GM18511 (cell line): ENCODE measurements around the gene PROC.

Experiments
- ATAC-seq: cut with Tn5 transposase; IDR thresholded peaks from one replicate; pipeline ENCODE4 v1.9.1; 2021; ENCODE audit warnings: mild to moderate bottlenecking, moderate library complexity; ENCODE audit not compliant: unreplicated experiment

Gene PROC

DNA sequence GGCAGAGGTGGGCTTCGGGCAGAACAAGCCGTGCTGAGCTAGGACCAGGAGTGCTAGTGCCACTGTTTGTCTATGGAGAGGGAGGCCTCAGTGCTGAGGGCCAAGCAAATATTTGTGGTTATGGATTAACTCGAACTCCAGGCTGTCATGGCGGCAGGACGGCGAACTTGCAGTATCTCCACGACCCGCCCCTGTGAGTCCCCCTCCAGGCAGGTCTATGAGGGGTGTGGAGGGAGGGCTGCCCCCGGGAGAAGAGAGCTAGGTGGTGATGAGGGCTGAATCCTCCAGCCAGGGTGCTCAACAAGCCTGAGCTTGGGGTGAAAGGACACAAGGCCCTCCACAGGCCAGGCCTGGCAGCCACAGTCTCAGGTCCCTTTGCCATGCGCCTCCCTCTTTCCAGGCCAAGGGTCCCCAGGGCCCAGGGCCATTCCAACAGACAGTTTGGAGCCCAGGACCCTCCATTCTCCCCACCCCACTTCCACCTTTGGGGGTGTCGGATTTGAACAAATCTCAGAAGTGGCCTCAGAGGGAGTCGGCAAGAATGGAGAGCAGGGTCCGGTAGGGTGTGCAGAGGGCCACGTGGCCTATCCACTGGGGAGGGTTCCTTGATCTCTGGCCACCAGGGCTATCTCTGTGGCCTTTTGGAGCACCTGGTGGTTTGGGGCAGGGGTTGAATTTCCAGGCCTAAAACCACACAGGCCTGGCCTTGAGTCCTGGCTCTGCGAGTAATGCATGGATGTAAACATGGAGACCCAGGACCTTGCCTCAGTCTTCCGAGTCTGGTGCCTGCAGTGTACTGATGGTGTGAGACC, at the start of gene PROC:
TSS of gene PROC (plus strand) at position 128 of the 812 bp plus-strand sequence. CDS start 1,516 bp downstream, outside the sequence.
- ATAC-seq: no peak

DNA sequence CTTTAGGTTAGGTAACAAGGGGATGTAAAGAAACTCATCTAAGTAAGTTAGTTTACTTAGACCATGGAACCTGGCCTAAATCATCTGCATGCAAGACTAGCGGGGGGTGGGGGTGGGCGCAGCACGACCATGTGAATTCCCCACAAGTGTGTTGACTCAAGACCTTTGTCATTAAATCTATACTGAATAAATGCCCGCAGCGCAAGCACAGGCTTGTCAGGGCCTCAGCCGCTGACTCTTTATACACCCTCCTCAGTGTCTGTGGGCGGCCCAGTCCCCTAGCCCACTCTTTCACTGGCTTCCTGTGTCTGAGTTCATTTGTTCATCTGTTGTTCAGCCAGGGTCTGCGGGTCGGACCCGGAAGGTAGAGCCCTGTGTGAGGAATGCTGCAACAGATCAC, 48.2 kb upstream of the PROC start:
- no peak for ATAC-seq

DNA sequence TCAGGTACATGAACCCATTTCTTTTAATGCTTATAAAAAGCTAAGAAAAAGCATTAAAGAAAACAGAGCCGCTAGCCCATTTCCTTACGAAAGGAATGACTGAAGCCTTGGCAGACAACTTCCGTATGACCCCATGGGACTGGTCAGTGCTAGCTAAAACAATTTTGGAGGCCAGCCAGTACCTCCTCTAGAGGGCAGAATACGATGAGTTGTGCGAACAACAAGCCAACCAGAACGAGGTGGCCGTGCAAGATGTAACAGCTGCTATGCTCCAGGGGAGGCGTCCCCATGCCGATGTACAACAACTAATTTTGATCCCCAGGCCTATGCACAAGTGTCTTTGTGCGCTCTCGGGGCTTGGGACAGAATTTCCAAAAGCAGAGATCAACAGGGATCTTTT, 47.2 kb upstream of the PROC start:
- ATAC-seq: no peak

DNA sequence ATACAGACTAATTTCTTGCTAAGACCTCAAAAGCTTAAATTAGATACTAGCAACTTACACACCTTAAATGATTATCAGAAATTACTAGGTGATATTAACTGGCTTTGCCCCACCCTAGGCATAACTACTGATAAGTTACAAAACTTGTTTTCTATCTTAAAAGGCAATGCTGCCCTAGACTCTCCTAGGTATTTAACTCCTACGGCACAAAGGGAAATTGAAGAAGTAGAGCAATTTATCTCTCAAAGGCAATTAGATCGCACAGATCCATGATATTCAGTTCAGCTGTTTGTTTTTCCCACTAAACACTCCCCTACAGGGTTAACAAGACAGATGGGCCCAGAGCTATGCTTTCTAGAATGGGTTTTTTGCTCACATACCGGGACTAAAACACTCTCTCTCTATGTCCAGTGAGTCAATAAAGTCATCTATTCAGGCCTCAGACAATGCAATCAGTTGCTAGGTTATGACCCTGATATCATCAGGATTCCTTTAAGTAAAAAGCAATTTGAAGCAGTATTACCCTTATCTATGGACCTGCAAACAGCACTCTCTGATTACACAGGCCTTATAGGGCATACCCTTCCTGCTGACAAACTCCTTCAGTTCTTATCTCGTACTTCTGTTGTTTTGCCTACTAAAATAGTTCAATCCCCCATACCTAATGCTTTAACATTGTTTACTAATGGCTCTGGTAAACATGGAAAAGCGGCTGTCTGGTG, 44.7 kb upstream of the PROC start:
- ATAC-seq: no peak

DNA sequence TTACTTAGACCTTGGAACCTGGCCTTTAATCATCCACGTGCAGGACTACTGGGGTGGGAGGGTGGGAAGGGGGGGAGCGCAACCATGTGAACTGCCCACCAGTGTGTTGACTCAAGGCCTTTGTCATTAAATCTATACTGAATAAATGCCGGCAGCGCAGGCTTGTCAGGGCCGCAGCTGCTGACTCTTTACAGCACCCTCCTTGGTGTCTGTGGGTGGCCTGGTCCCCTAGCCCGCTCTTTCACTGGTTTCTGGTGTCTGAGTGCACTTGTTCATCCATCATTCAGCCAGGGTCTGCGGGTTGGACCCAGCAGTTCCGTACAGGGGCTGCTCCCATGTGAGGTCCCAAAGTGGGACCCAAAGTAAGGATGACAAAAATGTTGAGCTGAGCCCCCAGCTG, 42.0 kb upstream of the PROC start:
- ATAC-seq: no peak

DNA sequence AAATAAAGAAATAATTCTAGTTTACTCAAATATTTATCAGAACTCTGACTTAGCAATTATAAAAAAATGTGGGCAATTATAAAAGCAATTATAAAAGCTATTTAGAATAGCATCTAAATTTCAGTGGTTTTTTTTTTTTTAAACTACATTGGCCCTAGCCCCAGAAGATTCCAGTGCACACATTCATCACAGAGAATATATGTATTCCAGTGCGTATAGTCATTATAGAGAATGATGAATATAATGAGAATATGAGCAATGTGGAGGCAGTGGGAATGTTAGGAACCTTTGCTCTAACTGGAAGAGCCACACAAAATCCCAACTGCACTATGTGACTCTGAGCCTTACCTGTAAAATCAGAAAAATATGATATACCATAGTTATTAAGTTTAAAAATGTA, 41.0 kb upstream of the PROC start:
- no peak for ATAC-seq

DNA sequence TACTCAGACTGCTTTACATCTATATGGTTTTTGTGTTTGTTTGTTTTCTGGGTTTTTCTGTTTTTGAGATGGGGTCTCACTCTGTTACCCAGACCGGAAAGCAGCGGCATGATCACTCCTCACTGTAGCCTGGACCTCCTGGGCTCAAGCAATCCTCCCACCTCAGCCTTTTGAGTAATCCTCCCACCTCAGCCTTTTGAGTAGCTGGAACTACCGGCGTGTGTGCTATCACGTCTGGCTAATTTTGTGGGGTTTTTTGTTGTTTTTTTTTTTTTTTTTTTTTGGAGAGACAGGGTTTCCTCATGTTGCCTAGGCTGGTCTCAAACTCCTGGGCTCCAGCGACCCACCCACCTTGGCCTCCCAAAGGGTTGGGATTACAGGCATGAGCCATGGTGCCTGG, 39.5 kb upstream of the PROC start:
- no peak for ATAC-seq

DNA sequence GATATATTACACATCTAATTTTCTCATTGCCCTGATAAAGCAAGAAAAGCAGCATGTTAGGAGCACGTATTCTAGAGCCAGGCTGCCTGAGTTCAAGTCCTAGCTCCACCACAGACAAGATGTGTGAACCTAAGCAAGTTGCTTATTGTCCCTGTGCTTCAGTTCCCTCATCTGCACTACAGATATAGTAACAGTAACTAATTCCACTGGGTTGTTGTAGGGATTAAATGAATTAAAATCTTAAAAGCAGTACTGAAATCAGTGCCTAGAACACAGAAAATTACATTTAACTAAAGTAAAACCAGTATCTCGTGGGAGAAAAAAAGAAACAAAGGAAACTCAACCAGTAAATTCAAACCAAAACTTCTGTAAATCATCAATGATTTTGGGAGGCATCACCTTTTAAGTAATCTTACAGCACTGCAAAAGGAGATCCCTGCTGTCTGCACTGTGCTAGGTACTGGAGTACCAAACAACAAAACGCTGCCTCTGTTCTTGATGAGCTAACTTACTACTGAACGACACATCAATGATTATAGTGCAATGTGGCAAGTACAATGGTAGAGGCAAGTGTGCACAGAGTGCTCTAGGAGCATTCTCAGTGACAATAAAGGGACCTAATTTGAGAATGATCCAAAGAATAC, 38.4 kb upstream of the PROC start:
- no peak for ATAC-seq

DNA sequence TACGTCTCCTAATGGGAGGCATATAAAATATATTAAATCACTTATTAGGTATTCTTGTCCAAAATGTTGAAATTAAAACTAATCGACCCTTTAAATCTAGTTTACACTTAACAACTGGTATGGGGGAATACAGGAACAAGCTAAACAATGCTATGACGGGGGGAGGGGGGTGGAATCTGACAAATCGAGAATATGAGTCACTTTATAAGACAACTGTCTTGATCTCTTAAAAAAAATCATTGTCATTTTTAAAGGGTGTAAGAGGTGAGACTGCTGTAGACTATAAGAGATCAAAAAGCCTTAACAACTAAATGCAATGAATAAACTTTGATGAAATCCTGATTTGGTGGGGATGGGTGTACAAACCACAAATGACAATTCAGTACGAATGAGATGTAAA, 36.5 kb upstream of the PROC start:
- no peak for ATAC-seq

DNA sequence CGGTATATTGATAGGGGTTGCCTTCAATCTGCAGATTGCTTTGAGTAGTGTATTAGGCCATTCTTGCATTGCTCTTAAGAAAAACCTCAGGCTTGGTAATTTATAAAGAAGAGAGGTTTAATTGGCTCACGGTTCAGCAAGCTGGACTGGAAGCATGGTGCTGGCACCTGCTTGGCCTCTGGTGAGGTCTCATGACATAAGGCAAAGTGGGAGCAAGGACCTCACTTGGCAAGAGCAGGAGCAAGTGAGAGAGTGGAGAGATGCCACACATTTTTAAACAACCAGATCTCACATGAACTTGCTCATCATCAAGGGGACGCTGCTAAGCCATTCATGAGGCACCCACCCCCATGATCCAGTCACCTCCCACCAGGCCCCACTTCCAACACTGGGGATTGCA, 35.4 kb upstream of the PROC start:
- ATAC-seq: no peak

DNA sequence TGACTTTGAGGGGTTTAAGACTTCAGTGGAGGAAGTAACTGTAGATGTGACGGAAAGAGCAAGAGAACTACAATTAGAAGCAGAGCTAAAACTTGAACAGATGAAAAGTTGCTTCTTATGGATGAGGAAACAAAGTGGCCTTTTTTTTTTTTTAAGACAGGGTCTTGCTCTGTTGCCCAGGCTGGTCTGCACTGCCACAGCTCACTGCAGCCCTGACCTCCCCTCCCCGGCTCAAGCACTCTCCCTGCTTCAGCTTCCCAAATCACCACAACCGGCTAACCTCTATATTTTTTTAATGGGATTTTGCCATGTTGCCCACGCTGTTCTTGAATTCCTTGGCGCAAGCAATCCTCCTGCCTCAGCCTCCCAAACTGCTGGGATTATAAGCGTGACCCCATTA, 33.7 kb upstream of the PROC start:
- no peak for ATAC-seq

DNA sequence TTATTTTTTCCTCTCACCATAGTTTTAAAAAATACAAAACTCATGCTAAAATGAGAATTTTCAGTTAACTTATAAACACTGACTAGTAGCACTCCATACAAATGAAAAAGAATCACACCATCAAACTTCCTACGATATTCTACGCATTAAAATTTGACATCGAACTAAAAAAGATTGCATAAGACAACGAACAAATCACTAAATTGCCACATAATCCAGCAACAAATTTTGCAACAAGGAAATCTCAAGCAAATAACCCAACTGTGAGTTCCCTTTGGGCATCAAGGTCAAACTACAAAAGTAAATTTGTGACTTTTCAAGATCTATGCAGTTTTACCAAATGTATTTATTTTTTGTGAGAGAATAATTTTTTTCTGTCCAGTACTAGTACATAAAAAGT, 32.0 kb upstream of the PROC start:
- no peak for ATAC-seq

DNA sequence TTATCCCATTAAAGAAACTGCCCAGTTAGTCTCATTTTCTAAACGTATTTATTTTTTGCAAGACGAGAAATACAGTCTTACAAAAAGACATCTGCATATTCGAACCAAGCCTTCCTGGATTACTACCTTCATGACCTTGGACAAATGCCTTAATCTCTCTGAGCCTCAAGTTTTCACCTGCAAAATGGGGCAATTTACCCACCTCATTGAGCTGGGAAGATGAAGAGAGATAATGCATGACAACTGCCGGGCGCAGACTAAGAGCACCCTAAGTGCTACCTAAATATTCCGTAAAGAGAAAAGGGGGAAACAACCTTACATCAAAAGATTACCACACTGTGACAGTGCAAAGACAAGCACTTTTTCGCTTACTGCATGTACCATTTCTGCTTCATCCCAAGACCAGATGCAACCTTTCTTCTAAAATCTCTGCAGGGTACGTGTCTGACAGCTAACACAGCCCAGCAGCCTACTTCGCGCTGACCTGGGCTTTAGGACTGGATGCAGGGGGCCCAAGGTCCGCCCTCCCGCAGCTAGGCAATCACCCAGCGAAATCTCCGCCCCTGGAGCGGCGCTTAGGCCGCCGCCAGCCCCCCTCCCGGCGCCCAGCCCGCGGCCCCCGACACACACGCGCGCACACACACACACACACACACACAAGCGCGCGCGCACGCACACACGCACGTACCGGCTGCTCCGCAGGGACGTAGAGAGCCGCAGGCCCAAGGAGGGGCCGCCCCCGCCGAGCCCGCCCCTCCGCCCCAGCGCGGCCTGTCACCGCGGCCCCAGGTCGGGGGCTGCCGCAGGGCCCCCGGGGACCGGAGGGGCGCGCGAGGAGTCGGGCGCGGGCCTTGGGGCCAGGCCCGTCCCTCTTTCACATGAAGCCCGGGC, 31.2 kb upstream of the PROC start:
- ATAC-seq: peak; percentile 69

DNA sequence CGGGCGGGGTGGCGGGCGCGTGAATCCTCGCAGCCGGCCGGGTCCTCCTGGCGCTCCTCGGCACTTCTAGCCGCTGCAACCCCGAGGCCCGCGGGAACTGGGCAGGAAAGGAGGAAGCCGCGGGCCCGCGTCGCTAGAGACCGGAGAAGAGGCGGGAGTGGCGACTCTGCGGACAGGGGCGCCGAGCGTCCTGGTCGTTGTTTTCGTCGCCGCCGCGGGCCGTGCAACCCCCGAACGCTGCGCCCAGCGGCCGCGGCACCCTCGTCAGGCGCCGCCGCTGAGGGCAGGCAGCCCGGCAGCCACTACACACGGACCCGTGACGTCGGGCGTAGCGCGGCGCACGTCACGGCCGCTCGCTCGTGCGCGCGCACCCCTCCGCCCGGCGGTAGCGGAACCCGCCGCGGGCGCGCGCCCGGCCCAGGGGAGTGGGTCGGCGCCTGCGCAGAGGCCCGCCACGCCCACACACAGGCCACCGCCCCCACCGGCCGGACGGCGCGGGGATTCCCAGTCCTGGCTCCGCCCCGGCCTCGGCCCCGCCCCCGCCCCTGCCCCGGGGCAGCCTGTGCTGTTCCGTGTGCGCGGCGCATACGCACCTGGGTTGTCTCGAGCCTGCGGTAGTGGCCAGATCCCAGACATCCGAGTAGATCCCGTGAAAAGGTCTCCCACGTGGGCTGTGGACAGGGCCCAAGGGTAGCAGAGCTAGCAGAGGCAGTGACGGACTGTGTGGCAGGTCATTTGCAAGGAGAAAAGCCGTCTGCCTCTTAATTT, 30.4 kb upstream of the PROC start, which contains the start of gene MAP3K2:
TSS of gene MAP3K2 (minus strand) at position 321 of the 768 bp plus-strand sequence. CDS start 44,846 bp downstream, outside the sequence.
- peak; percentile 77 for ATAC-seq

DNA sequence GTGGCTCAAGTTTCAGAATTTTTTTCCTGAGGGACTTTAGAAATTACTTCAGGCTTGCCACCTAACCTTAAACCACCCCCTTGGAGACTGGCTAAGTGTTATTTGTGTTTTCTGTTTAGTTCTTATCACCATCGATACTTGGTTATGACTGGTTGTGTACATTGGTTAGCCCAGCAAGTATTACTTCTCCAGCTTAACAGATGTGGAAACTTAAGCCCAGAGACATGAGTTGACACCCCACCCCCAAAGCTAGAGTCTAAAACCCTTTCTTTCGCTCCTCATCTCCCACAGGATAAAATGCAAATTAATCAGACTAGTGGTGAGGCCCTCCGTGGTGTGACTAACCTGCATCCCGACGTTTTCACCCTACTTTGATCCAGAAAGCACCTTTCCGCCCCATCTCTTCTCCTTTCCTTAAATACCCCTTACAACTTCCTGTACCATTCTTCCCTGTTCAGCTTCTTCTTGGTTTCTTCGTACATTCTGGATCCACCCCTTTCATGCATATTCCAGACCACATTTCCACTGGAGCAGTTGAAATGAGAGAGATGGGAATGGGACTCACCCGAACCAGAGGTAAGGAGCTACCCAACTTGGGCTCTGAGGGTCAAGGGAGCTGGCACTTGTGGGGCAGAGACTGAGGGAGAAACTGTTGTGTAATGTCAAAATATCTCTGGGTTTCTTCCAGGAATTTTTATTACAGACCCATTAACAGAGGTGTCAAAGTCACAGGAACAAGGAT, 29.6 kb upstream of the PROC start:
- ATAC-seq: peak; percentile 32

DNA sequence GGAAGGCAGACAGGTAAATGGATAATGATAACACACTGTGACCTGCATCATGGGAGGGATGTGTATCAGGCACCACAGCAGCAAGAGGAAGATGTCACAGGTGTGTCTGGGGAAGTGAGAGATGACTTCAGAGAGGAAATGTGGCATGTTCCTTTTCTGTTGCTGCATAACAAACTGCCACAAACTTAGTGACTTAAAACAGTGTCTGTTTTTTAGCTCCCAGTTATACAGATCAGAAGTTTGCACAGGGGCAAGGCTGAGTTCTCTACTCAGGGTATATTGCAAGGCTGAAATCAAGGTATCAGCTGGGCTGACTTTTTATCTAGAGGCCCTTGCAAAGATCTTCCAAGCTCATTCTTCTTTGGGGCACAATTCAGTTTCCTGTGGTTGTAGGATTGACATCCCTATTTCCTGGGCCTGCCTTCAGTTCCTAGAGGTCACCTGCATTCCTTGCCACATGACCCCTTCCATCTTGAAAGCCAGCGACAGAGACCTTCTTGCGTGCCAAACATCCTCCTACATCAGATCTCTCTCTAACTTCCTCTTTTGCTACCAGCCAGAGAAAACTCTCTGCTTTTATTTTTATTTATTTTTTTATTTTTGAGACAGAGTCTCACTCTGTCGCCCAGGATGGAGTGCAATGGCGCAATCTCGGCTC, 28.3 kb upstream of the PROC start:
- no peak for ATAC-seq

DNA sequence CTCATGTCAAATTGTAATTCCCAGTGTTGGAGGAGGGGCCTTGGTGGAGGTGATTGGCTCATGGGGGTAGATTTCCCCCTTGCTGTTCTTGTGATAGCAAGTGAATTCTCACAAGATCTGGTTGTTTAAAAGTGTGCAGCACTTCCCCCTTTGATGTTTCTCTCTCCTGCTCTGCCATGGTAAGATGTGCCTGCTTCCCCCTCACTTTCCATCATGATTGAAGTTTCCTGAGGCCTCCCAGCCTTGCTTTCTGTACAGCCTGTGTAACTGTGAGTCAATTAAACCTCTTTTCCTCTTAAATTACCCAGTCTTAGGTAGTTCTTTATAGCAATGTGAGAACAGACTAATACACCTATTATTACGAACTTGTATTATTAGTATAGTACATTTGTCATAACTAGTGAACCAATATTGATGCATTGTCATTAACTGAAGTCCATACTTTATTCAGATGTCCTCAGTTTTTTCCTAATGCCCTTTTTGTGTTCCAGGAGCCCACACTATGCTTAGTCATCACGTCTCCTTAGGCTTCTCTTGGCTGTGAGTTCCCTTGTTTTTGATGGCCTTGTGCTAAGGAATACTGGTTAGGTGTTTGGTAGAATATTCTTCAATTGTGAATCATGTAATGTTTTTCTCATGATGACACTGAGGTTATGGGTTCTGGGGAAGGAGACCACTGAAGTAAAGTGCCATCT, 25.9 kb upstream of the PROC start:
- ATAC-seq: no peak
